SK-N-SH (cell line): ENCODE results near the gene KRTAP2-4. TPM values are rescaled to one million over a fixed set of nuclear protein-coding genes. Genes with fewer than 3 reads are reported as not detected.

Experiments used
- CTCF ChIA-PET: fragments of 300-600, 350-600 bp; formaldehyde crosslinking; extraction: SDS; loops from one replicate; lab custom pipeline; 2021; lab: Yijun Ruan, JAX
- POLR2A ChIA-PET: fragments of 350-600 bp; sonication (Branson Sonifier 250); formaldehyde crosslinking; extraction: SDS; loops from one replicate; lab custom pipeline; 2020; ENCODE audit warnings: antibody characterized with exemption, inconsistent platforms; lab: Yijun Ruan, JAX
- DNase-seq: peaks from one replicate; pipeline ENCODE4 v3.0.0; 2012
- H2AFZ ChIP-seq: fragments of 200-600 bp; sonication (generic); 2 replicates; pipeline ENCODE4 v1.8.1; 2016; ENCODE audit warnings: antibody characterized with exemption, mild to moderate bottlenecking, low read depth
- H3F3A ChIP-seq: fragments of 200-600 bp; sonication (generic); replicated peaks from 2 replicates; pipeline ENCODE3; 2016; ENCODE audit warnings: antibody characterized with exemption, mild to moderate bottlenecking; ENCODE audit not compliant: insufficient read depth
- H3K27ac ChIP-seq, 2 experiments: fragments of 200-500 bp in 1 of 2; fragments of 200-600 bp in 1 of 2; sonication (Bioruptor generic) in 1 of 2; sonication (generic), shearing (Covaris generic) in 1 of 2; 2 replicates each; pipeline versions ENCODE4 v1.5.1 to v1.6.1; 2014 to 2016; ENCODE audit warnings: low read depth in 2 of 2, inconsistent platforms in 1 of 2, low read length in 1 of 2, mild to moderate bottlenecking in 1 of 2, mixed read lengths in 1 of 2
- H3K27me3 ChIP-seq: fragments of 200-600 bp; sonication (generic), shearing (Covaris generic); 2 replicates; pipeline ENCODE4 v1.6.1; 2016; ENCODE audit warnings: mixed run types; ENCODE audit not compliant: insufficient read depth
- H3K36me3 ChIP-seq, 2 experiments: fragments of 200-500 bp in 1 of 2; fragments of 200-600 bp in 1 of 2; sonication (Bioruptor generic) in 1 of 2; sonication (generic) in 1 of 2; replicated peaks in 1 of 2; 2 replicates each; pipeline versions ENCODE3 to v1.5.1; 2014 to 2016; ENCODE audit warnings: low read length in 1 of 2, mild to moderate bottlenecking in 1 of 2; ENCODE audit not compliant: insufficient read depth in 2 of 2, control insufficient read depth in 1 of 2
- H3K4me1 ChIP-seq, 2 experiments: fragments of 200-500 bp in 1 of 2; fragments of 200-600 bp in 1 of 2; sonication (Bioruptor generic) in 1 of 2; sonication (generic), shearing (Covaris generic) in 1 of 2; 2 replicates each; pipeline versions ENCODE4 v1.5.1 to v1.6.1; 2014 to 2016; ENCODE audit warnings: low read depth in 1 of 2, low read length in 1 of 2, mixed run types in 1 of 2; ENCODE audit not compliant: insufficient read depth in 2 of 2, control insufficient read depth in 1 of 2
- H3K4me2 ChIP-seq: fragments of 200-600 bp; sonication (generic), shearing (Covaris generic); 2 replicates; pipeline ENCODE4 v1.6.1; 2017; ENCODE audit warnings: mixed run types
- H3K4me3 ChIP-seq, 2 experiments: fragments of 200-500 bp in 1 of 2; fragments of 200-600 bp in 1 of 2; sonication (Bioruptor generic) in 1 of 2; sonication (generic), shearing (Covaris generic) in 1 of 2; 2 replicates each; pipeline versions ENCODE4 v1.5.1 to v1.8.1; 2014 to 2016; ENCODE audit warnings: low read depth in 2 of 2, inconsistent platforms in 1 of 2, low read length in 1 of 2, mild to moderate bottlenecking in 1 of 2, mixed read lengths in 1 of 2, moderate library complexity in 1 of 2
- H3K79me2 ChIP-seq: fragments of 200-600 bp; sonication (generic); 2 replicates; pipeline ENCODE4 v1.8.1; 2017; ENCODE audit warnings: mild to moderate bottlenecking; ENCODE audit not compliant: insufficient read depth
- H3K9ac ChIP-seq: fragments of 200-600 bp; sonication (generic); 2 replicates; pipeline ENCODE4 v1.6.1; 2017; ENCODE audit warnings: mixed run types
- H3K9me2 ChIP-seq: fragments of 200-600 bp; sonication (generic); 2 replicates; pipeline ENCODE4 v1.6.1; 2017; ENCODE audit warnings: mixed run types
- H3K9me3 ChIP-seq: fragments of 200-600 bp; sonication (generic); 2 replicates; pipeline ENCODE4 v1.6.1; 2017; ENCODE audit warnings: mixed run types, mild to moderate bottlenecking, moderate library complexity
- H4K20me1 ChIP-seq: fragments of 200-600 bp; sonication (generic); 2 replicates; pipeline ENCODE4 v1.6.1; 2017; ENCODE audit warnings: mild to moderate bottlenecking, mixed run types; ENCODE audit not compliant: insufficient read depth
- CHD2 ChIP-seq: fragments of 150-350 bp; IDR thresholded peaks from 2 replicates; pipeline ENCODE4 v1.6.1; 2018; ENCODE audit warnings: low read length; ENCODE audit not compliant: partially characterized antibody
- FOXM1 ChIP-seq: IDR thresholded peaks from 2 replicates; pipeline ENCODE4 v1.4.0; 2012; ENCODE audit warnings: low read depth, mild to moderate bottlenecking
- MAX ChIP-seq: IDR thresholded peaks from 2 replicates; pipeline ENCODE4 v1.4.0; 2012; ENCODE audit warnings: low read depth
- RAD21 ChIP-seq: IDR thresholded peaks from 2 replicates; pipeline ENCODE4 v1.6.1; 2012; ENCODE audit warnings: mild to moderate bottlenecking, low read length
- RCOR1 ChIP-seq: fragments of 150-350 bp; IDR thresholded peaks from 2 replicates; pipeline ENCODE4 v1.6.1; 2017; ENCODE audit warnings: antibody characterized with exemption, low read length
- REST ChIP-seq: IDR thresholded peaks from 2 replicates; pipeline ENCODE4 v1.6.1; 2012; ENCODE audit warnings: mild to moderate bottlenecking, low read depth, low read length, moderate library complexity
- RFX5 ChIP-seq: IDR thresholded peaks from 2 replicates; pipeline ENCODE4 v1.6.1; 2012; ENCODE audit warnings: mild to moderate bottlenecking, improper control_type of control experiment, low read length
- TAF1 ChIP-seq: IDR thresholded peaks from 2 replicates; pipeline ENCODE4 v1.6.1; 2012; ENCODE audit warnings: low read depth, mild to moderate bottlenecking, low read length, moderate library complexity, borderline replicate concordance
- TCF12 ChIP-seq: IDR thresholded peaks from 2 replicates; pipeline ENCODE4 v1.4.0; 2012
- USF2 ChIP-seq: fragments of 150-350 bp; IDR thresholded peaks from 2 replicates; pipeline ENCODE4 v1.6.1; 2017; ENCODE audit warnings: antibody characterized with exemption, low read length, low read depth, borderline replicate concordance
- YY1 ChIP-seq: IDR thresholded peaks from 2 replicates; pipeline ENCODE4 v1.4.0; 2012; ENCODE audit warnings: low read depth, mild to moderate bottlenecking
- ZBTB33 ChIP-seq: IDR thresholded peaks from 2 replicates; pipeline ENCODE4 v1.4.0; 2012; ENCODE audit warnings: low read depth, borderline replicate concordance
- WGBS: methylation state at CpG from one replicate; pipeline ENCODE4 v1.1.6; 2017; ENCODE audit warnings: low lambda C conversion rate; 5-methylcytosine and 5-hydroxymethylcytosine counted together
- polyA plus RNA-seq, 3 experiments: library from polyadenylated mRNA; depleted of rRNA; stranded (reverse); fragments of >200 nt; gene quantifications; 2 replicates each; pipeline ENCODE4 v1.2.3, GENCODE V29; 2012

KRTAP2-4 gene
- polyA plus RNA-seq, 1 of the 3 experiments (the other 2 are of a cell fraction) = not detected

GRCh38 chr17:41064301-41064700, 1.4 kb downstream of the KRTAP2-4 start (continued):
- TF ChIP-seq RFX5 (no peak), ZBTB33 (no peak), USF2 (no peak), MAX (no peak), YY1 (no peak), TCF12 (no peak), FOXM1 (no peak), TAF1 (no peak)

GRCh38 chr17:41063449-41063848, 2.2 kb downstream of the KRTAP2-4 start:
- Histone ChIP-seq H3K27ac (no peak overlapping the region), H3K36me3 (no peaks in the 10 kb centered on the region), H3F3A (peaks cover 28% of the 10 kb centered on the region), H3K9me3 (no peaks in the 10 kb centered on the region), H2AFZ (no peak overlapping the region), H3K4me3 (no peak overlapping the region), H3K4me2 (no peak overlapping the region), H3K4me1 (peaks cover 0 to 22% of the 10 kb centered on the region in 2 experiments; a peak in 2 of 4 replicates), H4K20me1 (no peaks in the 10 kb centered on the region), H3K9me2 (no peaks in the 10 kb centered on the region), H3K27me3 (no peaks in the 10 kb centered on the region), H3K9ac (no peak overlapping the region), H3K79me2 (no peaks in the 10 kb centered on the region)
- DNase-seq = no peak
- CTCF ChIA-PET = interaction anchor here (1.5 kb wide), 1 partner anchor 392 kb away, joined by 3 read pairs; no protein-coding TSS in a partner anchor
- POLR2A ChIA-PET = no interaction called here
- WGBS = 68% methylated on average over 4 of the region's 4 CpGs
- TF ChIP-seq CHD2 (no peak), RCOR1 (no peak), RAD21 (no peak), REST (no peak)
